Putamen (tissue), 1 donor: Measurements from ENCODE around the gene NEBL.

Source experiments
- DNase-seq: peaks from one replicate; pipeline ENCODE4 v3.0.0-alpha.2; 2016; ENCODE audit warnings: low spot score

NEBL gene

DNA sequence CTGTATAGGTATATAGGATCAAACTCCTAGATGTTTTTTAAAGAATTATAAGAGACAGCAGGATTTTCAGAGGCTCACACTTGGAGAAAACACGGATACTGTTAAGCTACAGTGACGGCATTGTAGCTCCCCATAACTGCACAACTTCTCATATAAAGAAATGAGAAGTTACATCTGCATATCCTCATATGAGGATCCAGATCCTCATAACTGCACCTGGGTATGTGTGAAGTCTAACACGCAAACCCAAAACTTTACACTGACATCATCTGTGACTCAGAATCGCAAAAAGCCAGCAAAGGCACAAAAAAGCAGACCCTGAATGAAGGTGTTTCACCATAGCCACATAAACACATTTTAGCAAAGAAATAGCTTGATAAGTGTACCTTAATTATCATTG is 34.1 kb downstream of the NEBL start:
- no peak for DNase-seq

DNA sequence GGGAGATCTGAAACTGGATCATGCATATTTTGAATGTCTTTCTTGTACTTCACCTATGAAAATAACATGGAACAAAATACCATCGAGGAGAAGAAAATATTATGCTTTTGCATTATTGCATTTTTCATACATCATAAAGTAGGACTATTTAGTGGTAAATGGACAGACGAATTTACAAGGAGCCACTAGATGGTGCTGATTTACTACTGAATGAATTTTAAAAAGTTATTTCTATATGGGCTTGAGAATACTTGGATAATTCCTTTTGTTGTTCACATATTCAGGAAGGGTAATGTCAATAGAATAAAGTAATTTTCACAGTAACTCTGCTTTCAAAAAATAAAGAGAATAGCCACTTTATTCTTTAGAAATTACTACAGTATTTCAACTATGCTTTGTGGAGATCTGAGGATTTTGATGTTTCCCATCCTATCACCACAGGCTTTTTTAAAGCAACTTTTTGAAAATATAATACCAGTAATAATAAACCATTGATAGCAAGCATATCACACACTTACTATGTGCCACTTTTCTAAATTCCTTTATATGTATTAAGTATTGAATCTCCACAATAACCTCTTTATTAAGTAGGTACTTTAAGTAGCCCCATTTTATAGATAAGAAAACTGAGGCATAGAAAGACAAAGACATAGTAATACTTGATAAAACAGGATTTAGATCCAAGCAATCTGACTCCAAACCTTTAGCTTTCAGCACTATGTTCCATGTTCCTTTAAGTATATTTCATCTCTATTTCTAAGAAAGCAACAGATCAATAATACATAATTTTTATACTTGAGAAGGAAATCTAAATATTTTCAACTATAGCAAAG is 38.6 kb downstream of the NEBL start:
- no peak for DNase-seq

DNA sequence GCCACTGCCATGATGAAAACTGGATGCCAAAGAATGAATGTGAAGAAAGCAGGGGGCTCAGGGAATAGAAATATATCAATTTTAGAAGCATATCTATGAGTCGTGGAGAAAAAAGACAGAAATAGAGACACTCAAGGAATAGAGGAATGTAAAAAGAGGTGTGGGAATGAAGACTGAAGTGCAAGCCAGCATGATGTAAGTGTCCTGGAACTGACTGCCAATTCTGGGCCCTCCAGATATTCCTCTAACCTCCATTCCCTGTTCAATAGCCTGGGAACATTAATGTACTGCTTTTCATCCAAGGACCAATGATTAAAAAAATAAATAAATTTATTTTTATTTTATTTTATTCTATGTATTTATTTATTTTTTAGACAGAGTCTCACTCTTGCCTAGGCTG is 40.6 kb downstream of the NEBL start:
- no peak for DNase-seq

DNA sequence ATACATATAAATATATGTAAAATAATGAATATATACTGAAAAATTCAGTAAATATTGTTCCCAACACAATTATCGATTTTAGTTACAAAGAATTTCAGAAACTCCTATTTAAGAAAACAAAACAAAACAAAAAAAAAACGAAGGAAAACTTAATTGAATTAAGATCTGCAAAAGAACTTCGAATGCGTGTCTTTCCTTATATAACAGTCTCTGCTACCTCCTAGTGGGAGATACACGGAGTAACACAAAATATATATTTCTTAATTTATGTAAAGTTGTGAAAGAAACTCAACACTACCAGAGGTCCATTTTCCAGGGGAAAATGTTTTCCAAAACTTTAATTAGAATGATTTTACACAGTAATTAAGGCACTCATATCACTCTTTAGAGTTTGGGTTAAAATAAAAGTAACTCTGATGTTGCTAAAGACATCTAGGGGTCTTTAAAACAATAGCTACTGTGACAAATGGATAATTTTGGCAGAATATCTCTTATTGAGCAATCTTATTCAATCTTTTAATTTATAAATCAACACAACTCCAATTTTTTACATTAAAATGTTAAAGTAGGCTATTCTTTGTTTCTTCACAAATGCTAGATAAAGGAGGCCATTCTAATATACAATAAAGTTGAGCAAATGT is 41.6 kb downstream of the NEBL start:
- DNase-seq = no peak

DNA sequence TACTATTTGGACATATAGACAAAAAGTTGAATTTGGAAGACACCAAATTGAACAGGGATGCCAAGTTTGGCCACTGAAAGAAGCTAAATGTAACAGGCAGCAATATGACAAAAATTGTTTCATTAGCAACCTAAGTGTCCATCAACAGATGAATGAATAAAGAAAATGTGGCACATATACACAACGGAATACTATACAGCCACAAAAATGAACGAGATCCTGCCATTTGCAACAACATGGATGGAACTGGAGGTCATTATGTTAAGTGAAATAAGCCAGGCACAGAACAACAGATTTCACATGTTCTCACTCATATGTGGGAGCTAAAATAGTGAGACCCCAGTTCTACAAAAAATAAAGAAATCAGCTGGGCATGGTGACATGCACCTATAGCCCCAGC is 43.8 kb downstream of the NEBL start:
- no peak for DNase-seq

DNA sequence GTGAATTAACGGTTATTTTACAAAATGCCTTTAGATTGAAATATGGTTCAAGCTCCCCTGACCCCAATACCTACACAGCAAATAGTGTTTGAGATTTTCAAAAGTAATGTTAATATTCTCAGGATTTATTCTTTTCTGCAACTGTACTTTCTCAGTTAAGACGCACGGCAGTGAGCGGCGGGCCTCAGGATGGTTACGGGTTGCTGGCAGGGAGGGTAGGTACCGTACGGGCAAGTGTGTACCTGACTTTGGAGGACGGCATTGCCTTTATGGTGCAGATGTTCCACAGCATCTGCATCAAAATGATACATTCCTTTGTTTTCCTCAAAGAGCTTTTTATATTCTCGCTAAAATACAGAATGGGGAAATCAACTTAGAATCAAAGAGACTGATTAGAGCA is 44.8 kb downstream of the NEBL start:
- no peak for DNase-seq

DNA sequence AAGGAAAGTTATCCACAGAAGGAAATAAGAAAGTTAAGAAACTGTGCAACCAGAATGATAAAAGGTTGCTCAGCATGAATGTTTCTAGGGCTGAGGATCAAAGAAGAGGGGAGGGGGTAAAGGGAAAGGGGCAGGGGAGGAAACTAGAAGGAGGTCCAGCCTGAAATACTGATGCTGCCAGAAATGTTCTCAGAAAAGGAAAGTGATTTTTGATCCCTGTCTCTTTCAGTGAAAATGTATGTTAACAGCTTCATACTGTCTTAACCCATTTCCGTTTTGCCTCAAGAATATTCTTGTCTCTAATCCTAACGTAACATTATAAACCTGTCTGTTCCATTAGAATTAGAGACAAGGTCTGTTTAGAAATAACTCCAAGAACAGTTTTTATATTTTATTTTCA is 49.6 kb downstream of the NEBL start:
- DNase-seq = no peak

DNA sequence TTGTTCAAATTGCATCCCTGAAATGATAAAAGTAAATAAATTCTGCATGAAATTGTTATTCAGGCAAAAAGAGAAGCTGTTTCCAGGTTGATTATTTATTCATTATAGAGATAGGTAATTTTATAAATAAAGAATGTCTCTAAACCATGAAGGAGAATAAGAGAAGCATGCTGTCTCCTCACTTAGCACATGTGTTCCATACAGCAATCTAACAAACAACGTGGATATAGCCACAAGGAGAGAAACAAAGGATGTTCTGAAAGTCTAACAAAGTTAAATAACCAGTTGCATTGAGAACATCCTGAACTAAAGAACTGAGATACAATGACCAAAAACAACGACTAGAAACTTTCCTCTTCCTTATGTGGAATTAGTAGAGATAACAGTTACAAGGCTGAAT is 50.8 kb downstream of the NEBL start:
- no peak for DNase-seq

DNA sequence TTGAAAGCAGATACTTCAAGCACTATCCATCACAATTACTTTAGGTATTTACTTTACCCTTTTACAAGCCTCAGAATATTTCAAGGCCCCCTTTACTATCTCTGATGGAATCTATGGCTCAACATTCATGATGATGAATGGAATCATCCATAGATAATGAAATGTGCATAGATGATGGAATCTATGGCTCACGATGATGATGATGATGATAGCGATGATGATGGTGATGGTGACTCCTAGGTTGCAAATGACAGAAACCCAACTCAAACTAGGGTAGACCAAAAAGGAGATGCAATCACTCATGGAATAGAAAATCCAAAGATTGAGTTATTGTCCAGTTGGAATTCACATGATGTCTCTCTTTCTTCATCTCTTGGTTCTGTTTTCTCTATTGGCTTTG is 55.7 kb downstream of the NEBL start:
- DNase-seq = no peak

DNA sequence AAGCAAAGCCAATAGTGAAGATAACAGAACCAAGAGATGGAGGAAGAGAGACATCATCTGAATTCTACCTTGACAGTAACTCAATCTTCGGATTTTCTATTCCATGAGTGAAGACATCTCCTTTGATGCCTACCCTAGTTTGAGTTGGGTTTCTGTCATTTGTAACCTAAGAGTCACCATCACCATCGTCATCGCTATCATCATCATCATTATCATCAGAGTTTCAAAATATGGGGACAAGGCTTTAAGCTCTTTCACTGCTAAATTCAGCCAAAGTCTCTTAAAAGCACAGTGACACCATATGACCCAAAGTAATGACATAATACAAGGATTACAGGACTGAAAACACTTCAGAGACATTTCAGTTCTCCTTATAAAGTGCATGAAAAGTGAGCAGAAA is 57.2 kb downstream of the NEBL start:
- DNase-seq = no peak

DNA sequence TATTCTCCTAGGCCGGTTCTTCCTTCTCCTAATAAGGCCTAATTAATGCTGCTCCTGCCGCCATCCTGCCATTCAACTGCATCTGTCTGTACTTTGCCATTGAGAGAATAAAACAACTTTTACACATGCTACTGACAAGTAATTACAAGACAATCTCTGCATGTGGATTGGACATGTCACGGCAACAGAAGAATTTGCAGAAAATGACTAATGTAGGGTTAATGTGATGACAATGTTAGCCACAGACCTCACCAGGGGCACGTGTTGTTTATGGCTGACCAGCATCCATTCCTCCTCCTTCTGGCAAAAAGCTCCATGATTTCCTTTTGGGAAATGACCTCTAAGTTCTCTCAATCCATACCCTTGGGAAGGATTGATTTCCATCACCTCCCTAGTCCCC is 58.0 kb downstream of the NEBL start:
- DNase-seq = no peak

DNA sequence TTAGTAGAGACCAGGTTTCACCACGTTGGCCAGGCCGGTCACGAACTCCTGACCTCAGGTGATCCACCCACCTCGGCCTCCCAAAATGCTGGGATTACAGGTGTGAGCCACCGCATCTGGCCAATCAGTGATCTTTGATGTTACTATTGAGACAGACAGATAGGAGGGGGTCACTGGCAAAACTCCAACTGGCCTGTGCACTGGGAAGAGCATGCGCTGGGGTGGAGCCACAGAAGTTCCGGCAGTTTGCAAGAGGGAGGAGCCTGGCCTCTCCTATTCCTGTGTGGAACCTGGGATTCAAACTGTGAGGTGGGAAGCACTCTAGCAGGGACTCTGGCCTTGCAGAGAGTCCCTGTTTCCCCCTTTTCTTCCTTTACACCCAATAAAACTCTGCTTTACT is 60.7 kb downstream of the NEBL start:
- DNase-seq = no peak

DNA sequence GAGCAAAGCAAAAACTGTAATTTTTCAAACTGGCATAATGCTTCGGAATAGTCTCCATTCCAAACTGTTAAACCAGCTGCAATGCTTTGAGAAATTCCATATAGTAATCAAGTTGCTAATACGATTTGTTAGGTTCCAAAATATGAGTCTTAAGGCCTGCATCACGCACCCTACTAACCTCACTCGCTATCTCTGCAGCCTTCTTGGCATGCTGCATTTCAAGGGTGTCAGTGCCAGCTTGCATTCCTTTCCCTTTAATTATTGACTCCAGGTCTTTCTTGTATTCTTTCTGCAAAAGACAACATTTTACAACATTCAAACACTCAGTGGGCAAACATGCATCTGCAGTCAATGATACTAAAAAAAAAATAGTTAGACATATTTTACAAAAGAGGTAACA is 61.8 kb downstream of the NEBL start:
- no peak for DNase-seq

DNA sequence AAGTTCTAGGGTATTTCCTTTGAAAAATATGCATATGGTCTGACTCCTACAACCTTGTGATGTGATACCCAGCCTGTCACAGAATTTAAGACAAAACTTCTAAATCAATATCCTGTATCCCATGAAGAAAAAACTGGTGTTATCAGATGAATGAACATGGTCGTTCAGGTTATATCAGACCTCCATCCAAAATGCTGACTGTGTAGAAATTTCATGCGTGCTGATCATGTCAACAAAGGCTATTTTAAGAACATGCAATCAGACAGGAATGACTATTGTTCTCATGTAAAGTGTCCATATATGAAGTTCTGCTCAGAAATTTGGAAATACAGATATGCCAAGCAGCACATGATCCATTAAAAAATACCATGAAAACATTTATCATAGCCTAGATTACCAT is 62.3 kb downstream of the NEBL start:
- DNase-seq = no peak

DNA sequence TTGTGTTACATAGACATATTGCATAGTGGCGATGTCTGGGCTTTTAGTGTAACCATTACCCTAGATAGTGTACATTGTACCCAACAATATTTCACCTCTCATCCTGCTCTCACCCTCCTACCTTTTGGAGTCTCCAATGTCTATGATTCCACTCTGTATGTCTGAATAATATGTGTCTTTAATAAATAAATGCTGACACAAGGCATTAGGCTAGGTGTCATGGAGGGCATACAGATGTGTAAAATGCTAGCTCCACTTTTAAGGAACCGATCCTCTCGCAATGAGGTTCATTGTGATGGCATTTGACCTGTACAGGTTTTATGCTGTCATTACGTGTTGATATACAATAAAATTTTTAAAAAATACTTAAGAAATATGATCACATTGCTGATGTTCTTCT is 74.3 kb downstream of the NEBL start:
- DNase-seq = no peak

DNA sequence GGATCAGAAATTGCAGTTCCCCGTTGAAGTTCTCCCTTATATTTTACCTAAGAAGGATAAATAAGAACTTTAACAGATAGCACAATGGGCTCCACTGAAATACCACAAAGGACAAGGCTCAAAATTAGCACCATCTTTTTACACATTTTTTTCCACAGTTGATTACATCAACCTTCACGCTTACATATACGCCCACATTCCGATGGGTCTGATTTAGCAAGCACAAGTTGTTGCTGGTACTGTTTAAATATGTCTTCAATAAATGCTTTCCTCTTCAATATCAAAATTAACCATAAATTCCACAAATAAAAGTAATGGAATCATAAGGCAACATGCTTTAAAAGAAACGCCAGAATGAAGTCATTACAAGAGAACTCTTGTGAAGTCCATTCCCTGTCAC is 79.5 kb downstream of the NEBL start:
- no peak for DNase-seq

DNA sequence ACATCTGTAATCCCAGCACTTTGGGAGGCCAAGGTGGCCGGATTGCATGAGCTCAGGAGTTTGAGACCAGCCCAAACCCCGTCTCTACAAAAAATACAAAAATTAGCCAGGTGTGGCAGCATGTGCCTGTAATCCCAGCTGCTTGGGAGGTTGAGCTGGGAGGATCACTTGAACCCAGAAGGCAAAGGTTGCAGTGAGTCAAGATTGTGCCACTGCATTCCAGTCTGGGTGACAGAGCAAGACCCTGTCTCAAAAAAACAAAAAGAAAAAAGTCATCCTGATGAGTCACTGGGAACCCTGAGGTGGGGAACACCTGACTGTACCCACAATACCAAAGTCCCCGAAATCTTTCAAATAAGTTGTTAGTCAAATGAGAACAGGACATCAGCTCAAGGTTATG is 80.0 kb downstream of the NEBL start:
- no peak for DNase-seq

DNA sequence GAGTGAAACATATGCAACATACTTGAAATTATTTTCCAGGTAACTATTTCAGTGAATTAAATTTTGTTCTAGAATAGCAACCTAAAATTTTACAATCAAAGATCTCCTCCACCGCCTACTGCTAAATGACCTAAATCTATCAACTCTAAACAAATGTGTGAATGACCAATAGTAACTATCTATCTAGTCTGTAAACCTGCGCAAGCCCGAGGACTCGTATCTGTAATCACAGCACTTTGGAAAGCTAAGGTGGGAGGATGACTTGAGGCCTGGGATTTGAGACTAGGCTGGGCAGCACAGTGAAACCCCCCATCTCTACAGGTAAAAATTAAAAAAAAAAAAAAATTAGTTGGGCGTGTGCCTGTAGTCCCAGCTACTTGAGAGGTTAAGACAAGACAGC is 83.0 kb downstream of the NEBL start:
- DNase-seq = no peak

DNA sequence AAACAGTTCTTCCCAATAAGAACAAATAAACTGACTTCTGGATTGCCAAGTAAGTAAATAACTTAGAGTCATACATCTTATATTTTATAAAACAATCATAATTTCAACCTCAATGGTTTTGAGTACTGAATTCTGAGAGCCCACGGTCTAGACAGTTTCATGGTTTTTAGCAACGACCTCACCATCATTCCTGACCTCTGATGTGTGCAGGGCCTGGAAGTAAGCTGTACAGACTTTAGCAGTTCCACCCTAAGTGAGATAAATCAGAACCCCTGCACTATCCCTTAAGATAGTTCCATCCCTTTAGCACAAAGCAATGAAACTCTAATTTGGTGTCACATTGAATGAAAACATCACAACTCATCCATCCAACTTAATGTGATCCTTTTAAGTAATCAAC is 86.0 kb downstream of the NEBL start:
- DNase-seq = no peak

DNA sequence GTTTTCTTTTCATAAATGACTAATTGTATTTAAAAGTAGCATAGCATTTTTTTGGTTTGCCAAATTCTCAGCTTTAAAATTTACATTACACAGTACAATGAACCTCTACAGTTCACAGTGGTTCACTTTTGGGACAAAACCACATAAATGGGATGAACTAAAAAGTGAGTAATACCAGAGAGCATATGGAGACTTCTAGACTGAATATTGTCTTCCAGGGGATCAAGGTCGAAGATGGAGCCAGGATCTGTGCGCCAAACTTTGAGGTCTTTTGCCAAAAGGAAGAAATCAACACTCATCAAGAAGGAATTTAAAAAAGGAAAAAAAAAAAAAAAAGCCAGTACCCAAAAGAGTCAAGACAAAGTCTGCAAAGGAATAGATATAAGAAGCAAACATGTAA is 87.5 kb downstream of the NEBL start:
- no peak for DNase-seq

DNA sequence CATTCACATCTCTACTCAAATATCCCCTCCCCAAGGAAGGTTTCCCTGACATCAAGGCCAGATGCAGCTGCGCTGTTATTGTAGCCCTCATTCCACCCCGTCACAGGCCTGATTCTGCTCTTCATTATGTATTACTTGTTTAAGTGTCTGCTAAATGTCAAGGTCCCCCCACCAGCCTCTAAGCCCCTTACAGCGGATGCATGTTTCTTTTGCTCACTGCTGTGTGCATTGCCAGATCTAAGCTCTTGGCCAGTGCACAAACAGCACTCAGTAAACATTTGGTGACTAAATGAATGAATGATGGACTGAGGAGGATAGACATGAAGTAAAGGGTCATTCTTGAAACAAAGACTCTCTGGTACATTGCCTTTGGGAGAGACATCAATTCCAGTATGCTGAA is 90.6 kb downstream of the NEBL start:
- DNase-seq = no peak

DNA sequence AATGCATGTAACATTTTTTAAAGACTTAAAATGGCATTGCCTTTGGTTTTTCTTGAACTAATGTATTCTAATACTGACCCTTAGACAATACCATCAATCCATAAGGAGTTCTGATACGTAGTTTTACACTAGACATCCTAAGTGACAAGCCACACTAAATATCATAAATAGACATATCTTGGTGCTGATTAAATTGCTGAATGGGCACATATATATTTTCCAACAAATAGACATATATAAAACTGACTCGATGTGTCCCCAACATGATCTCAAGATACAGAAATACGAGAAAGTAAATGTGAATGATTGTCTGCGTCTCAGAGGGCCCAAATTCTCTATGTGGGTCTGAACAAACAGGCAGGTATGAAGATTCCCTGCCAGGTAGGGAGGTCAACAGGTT is 99.8 kb downstream of the NEBL start:
- DNase-seq = no peak

DNA sequence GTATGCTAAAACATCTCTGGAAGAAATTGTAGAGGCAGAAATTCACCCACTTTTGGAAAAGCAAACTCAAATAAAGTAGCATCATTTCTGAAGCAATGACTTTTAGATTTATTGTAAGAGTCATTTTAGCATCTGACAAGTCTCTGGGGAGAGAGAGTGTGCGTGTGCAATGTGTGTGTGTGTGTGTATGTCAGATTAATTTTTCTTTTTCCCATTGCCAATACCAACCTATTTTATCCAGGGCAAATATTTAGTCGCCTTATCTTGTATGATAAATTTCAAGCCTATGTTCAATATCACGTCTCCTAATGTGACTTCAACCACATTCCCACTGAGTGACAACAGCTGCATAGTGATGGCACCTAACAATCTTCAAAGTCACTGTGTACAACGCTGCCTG is 101.7 kb downstream of the NEBL start:
- DNase-seq = no peak

DNA sequence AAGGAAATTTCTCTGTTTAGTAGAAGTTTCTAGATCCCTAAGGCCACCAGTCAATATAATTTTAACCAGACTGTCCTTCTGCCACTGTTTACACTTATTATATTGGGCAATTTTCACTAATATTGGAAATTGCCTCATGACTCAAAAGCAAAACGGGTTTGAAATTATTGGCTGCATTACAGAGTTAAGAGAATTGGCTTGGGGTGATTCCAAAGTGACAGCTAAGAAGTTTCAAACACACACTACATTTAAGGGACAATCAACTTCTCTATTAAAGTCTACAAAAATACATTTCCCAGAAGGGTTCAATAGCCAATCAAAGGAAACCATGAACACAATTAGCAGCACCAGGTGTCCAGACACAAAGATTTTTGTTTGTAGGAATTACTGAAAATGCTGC is 111.9 kb downstream of the NEBL start:
- DNase-seq = no peak
